Kidney (tissue), 14 donors: ENCODE measurements around the gene SSTR1. TPM values are rescaled to one million over a fixed set of nuclear protein-coding genes. Genes with fewer than 3 reads are reported as not detected.

Experiments
- DNase-seq, 5 donors: peaks; one replicate each; pipeline ENCODE4 v3.0.0-alpha.2; 2013 to 2020
- FAIRE-seq: peaks from 2 replicates; lab custom pipeline; 2012; peaks lifted over from hg19 to GRCh38; lab: Jason Lieb, UNC
- H3K27ac ChIP-seq, 2 donors: one replicate each; pipeline ENCODE4 v1.7.0; 2013; ENCODE audit warnings: low read depth in 2 of 2, low read length in 2 of 2, inconsistent platforms in 1 of 2
- H3K27me3 ChIP-seq: one replicate; pipeline ENCODE4 v1.7.1; 2013; ENCODE audit warnings: low read length, inconsistent platforms; ENCODE audit not compliant: control insufficient read depth, insufficient read depth
- H3K36me3 ChIP-seq, 3 donors: one replicate each; pipeline versions ENCODE4 v1.7.0 to v1.7.1; 2013; ENCODE audit warnings: low read length in 3 of 3, control low read depth in 1 of 3, inconsistent platforms in 1 of 3; ENCODE audit not compliant: insufficient read depth in 3 of 3, control insufficient read depth in 2 of 3
- H3K4me1 ChIP-seq, 3 donors: one replicate each; pipeline versions ENCODE4 v1.7.0 to v1.7.1; 2013; ENCODE audit warnings: low read length in 3 of 3, inconsistent platforms in 1 of 3, low read depth in 1 of 3; ENCODE audit not compliant: control insufficient read depth in 2 of 3, insufficient read depth in 2 of 3
- H3K4me3 ChIP-seq, 3 donors: one replicate each; pipeline versions ENCODE4 v1.7.0 to v1.8.1; 2013; ENCODE audit warnings: low read length in 3 of 3, control low read depth in 1 of 3, inconsistent platforms in 1 of 3
- H3K9ac ChIP-seq, 3 donors: one replicate each; pipeline versions ENCODE4 v1.7.0 to v1.7.1; 2013; ENCODE audit warnings: low read length in 3 of 3, control low read depth in 1 of 3, inconsistent platforms in 1 of 3
- H3K9me3 ChIP-seq, 3 donors: one replicate each; pipeline versions ENCODE4 v1.7.0 to v1.7.1; 2013; ENCODE audit warnings: low read length in 3 of 3, control low read depth in 1 of 3, inconsistent platforms in 1 of 3; ENCODE audit not compliant: control insufficient read depth in 2 of 3, insufficient read depth in 1 of 3
- CTCF ChIP-seq: IDR thresholded peaks from 3 replicates; pipeline ENCODE4 v1.5.1; 2012; ENCODE audit warnings: mild to moderate bottlenecking, moderate library complexity, borderline replicate concordance; ENCODE audit not compliant: insufficient read depth; ENCODE audit errors: extremely low read depth
- intact Hi-C: fragments of 100-400 bp; cut with DNase I; formaldehyde crosslinking; loops from one replicate; pipeline ENCODE4 v1.11.1; 2022
- polyA plus RNA-seq: library from polyadenylated mRNA; stranded (reverse); fragments of 350-450 nt; fragmentation: Illumina TruSeq; extraction: RNeasy Lipid Tissue Mini Kit (QIAGEN cat#74804); gene quantifications from one replicate; pipeline ENCODE4 v1.2.3, GENCODE V29; 2014; ENCODE audit warnings: low read depth, low replicate concordance; ENCODE audit not compliant: insufficient read depth
- total RNA-seq: library from RNA; stranded (reverse); fragmentation: NEBNext Ultra II Directional; extraction: Animal tissue kit (Norgen Biotek cat#: 25700); gene quantifications from one replicate; pipeline ENCODE4 v1.2.1, GENCODE V29; 2021
- donor health status: control.
- donor health status: control.
- donor health status: control.
- donor health status: control.
- donor health status: control.
- donor health status: DM: yes; HTN: yes; CAD: no.
- donor health status: Normal renal cell carcinoma (clear cell type).

Gene SSTR1
- total and polyA plus RNA-seq, 2 donors from 2014 or later = 1.3 to 4.0 TPM

GRCh38 chr14:38204719-38205115 is 3.0 kb upstream of the SSTR1 start:
- TF ChIP-seq CTCF = no peak
- Histone ChIP-seq H3K9me3 (peaks cover 0 to 3% (median 0%) of the 10 kb centered on the region in 3 donors), H3K36me3 (no peaks in the 10 kb centered on the region), H3K4me3 (no peak overlapping the region), H3K9ac (no peak overlapping the region), H3K27ac (no peak overlapping the region), H3K4me1 (peaks cover 0 to 14% (median 4%) of the 10 kb centered on the region in 3 donors), H3K27me3 (peaks cover 8% of the 10 kb centered on the region)
- FAIRE-seq (no peak), DNase-seq (no peak)
- intact Hi-C loops = no loop called here

GRCh38 chr14:38205119-38205813 is 2.4 kb upstream of the SSTR1 start:
- Histone ChIP-seq H3K9me3 (peaks cover 0 to 3% (median 0%) of the 10 kb centered on the region in 3 donors), H3K27me3 (peaks cover 14% of the 10 kb centered on the region), H3K36me3 (no peaks in the 10 kb centered on the region), H3K4me1 (peaks cover 0 to 19% (median 6%) of the 10 kb centered on the region in 3 donors), H3K27ac (no peak overlapping the region), H3K9ac (no peak overlapping the region), H3K4me3 (no peak overlapping the region)
- FAIRE-seq = no peak
- TF ChIP-seq CTCF = no peak
- no peak for DNase-seq
- intact Hi-C loops = no loop called here

GRCh38 chr14:38205949-38206665 is 1.6 kb upstream of the SSTR1 start:
- Histone ChIP-seq H3K27me3 (peaks cover 21% of the 10 kb centered on the region), H3K4me1 (peaks cover 0 to 20% (median 6%) of the 10 kb centered on the region in 3 donors), H3K9ac (no peak overlapping the region), H3K4me3 (no peak overlapping the region), H3K27ac (no peak overlapping the region), H3K9me3 (peaks cover 0 to 3% (median 0%) of the 10 kb centered on the region in 3 donors), H3K36me3 (no peaks in the 10 kb centered on the region)
- TF ChIP-seq CTCF = no peak
- no peak for DNase-seq
- intact Hi-C loops = no loop called here
- no peak for FAIRE-seq
